Hindlimb muscle (tissue), 1 donor: Measurements from ENCODE around the gene ZBTB8B. TPM values are rescaled to one million over a fixed set of nuclear protein-coding genes. Genes with fewer than 3 reads are reported as not detected.
"Not testable (repeated sequence)": the region's sequence is repeated elsewhere in the genome, so short reads cannot be mapped to it uniquely, and the experiment has no call there.

Experiments used
- DNase-seq: peaks from one replicate; pipeline ENCODE4 v3.0.0-alpha.2; 2013
- polyA plus RNA-seq: library from polyadenylated mRNA; unstranded; fragments of 120-200 nt; gene quantifications from one replicate; pipeline ENCODE4 v1.2.1, GENCODE V29; 2013; ENCODE audit not compliant: insufficient read length

The ZBTB8B gene
- polyA plus RNA-seq = 0.14 TPM

DNA sequence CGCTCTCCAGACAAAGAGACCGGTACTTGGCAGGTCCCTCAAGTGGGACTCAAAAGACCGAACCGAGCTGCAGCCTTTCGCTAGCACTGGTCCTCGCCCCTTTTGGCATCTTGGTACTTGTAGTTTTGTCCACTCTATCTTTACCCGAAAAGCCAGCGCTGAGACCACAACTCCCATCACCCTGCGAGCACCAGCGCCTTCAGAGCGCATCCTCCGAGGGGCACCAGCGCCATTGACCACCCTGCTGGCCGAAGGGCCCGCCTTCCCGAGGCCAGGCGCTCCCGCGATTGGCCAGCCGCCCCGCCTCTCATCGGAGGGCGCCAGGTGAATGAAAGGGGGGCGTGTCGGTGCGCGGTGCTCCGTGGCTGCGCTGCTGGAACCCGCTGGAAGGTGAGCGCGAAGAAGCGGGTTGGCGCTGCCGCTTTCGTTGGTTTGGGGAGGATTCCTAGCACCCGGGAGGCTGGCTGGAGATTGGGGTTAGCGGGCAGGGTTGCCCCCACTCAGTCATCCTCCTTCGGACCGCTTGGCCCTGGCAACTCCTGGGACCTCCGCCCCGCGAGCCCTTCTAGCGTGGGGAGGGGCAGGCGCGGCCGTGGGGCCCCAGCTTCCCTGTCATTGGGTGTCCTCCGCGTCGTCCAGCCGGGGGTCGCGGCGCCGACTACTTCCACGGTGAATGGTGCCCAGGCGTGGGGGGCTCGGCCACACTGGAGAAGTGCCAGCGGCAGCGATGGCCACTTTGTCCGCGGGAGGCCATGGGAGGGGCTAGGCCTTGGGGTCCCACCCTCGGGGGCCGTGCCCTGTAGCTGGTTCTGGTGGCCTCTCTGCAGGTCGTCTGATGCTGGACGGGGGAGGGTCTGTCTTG is at the start of gene ZBTB8B:
ZBTB8B (plus strand) TSS at position 357 of the 862 bp plus-strand sequence. CDS start 5,553 bp downstream, outside the sequence.
- peak; percentile 75 for DNase-seq

DNA sequence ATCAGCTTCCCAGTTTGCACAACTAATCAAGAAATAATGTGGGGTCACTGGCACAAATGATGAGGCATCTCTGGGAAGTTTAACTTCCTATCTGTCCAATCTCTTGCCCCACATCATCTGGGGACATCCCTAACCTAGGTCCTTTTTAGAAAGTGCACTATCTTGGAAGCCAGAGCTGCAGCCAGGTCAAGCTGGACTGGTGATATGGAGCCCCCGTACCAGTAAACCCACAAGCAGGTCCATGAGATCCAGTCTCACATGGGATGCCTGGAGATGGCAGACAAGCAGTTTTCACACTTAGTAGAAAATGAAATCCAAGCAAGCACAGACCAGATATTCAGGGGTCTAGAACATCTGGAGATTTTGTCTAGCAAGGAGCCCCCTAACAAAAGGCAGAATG is 43.1 kb upstream of the ZBTB8B start:
- no peak for DNase-seq

DNA sequence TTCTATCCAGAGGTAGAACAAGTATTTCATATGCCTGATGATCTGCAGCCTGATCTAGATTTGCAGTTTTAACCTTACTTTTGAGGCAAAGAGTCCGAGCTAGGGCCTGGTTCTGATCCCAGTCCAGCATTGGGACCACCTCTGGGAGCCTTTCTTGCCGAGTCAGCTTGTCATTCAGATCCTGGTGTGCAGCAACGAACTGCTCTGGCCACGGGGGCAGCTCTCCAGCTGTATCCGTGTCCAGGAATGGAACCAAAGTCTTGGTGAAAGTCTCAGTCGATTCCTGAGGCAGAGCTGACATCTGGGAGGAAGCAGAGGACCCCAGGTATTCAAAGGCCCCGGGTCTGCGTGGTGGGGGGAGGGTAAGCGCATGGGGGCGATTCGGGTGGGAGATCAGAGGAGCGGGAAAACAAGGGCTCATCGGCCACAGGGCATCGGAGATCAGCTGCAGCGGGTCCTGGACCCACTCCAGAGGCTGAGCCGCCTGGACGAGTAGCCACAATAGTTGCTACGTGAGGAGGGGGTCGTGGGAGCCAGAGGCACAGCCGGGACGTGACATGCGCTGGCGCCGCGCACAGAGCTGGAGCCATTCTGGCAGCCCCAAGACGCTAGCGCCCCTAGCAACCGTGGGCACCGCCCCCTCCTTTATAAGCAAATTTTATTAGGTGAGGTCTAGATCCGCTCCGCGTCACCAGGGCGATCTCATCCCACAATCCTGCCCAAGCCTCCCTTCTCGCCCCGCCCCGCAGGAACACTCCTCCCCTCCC is 38.2 kb upstream of the ZBTB8B start:
- DNase-seq = peak; percentile 13

DNA sequence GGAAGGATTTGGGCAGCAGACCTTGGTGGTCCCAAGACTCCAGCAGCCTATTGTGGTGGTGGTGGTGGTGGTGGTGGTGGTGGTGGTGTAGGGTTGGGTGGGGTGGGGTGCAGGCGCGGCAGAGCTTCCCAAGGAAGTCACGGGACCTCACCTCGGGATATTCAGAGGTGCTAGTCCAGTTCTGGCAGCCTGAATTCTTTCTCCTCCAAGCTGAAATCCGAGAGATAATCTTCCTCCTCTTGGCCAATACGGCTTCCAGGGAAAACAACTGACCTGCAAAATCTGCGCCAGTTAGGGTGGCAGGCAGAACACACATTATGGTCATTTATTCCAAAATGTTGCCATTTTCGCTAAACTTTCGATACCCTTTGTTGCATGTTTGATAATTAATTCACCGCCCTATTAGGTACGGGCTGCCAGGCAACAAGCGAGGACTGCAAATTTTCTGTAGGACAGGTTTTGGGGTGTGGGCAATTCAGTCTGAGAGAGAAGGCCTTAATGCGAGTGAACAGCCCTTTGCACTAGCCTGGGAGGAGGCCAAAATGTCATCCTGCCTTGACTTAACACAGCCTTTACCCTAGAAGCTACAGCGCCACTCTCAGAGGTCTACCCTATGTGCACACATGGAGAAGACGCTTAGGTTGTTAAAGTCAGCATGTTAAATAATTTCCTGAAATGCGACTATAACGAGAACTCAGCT is 37.5 kb upstream of the ZBTB8B start:
- DNase-seq = no peak

DNA sequence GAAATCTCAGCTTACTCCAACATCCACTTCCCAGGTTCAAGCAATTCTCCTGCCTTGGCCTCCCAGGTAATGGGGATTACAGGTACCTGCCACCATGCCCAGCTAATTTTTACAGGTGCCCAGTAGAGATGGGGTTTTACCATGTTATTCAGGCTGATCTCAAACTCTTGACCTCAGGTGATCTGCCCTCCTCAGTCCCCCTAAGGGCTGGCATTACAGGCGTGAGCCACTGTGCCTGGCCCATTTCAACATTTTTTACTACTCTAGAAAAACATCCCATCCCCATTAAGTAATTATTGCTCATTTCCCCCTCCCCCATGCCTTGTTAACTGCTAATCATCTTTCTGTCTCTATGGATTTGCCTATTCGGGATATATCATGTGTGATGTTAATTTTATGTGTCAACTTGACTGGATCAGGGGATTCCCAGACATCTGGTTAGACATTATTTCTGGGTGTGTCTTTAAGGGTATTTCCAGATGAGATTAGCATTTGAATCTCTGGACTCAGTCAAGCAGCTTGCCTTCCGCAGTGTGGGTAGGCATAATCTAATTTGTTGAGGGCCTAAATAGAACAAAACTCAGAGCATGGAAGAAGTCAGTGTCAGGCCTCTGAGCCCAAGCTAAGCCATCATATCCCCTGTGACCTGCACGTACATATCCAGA is 33.0 kb upstream of the ZBTB8B start:
- no peak for DNase-seq

DNA sequence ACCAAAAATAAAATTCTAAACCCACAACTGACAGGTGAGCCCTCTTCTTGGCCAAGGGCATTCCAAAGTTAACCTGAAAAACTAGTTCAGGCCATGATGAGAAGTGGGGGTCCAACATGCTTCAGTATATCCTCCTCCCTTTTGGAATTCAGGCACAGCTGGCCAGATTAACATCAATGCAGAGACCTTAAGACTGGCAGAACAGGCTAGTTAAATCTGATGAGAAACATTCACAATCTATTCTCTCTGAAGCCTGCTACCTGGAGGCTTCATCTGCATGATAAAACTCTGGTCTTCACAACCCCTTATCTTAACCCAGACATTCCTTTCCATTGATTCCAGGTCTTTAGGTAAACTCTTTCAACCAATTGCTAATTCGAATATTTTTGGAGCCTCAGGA is 26.7 kb upstream of the ZBTB8B start:
- no peak for DNase-seq

DNA sequence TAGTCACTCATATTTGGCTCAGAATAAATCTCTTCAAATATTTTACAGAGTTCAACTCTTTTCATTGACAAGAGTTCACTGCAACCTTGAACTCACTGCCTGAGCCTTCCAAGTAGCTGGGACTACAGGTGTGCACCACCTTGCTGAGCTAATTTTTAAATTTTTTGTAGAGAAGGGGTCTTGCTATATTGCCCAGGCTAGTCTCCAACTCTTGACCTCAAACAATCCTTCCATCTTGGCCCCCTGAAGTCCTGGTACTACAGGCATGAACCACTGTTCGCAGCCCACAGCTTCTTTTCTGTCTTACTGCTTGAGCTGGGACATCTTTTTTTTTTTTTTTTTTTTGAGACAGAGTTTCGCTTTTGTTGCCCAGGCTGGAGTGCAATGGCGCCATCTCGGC is 26.1 kb upstream of the ZBTB8B start:
- not testable (repeated sequence) for DNase-seq

DNA sequence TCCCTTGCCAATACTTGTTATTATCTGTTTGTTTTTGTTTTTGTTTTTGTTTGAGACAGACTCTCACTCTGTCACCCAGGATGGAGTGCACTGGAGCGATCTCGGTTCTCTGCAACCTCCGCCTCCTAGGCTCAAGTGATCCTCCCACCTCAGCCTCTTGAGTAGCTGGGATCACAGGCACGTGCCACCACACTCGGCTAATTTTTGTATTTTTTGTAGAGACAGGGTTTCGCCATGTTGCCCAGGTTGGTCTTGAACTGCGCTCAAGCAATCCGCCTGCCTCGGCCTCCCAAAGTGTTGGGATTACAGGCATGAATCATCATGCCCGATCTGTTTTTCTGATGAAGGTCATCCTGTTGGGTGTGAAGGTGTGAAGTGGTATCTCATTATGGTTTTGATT is 23.4 kb upstream of the ZBTB8B start:
- not testable (repeated sequence) for DNase-seq

DNA sequence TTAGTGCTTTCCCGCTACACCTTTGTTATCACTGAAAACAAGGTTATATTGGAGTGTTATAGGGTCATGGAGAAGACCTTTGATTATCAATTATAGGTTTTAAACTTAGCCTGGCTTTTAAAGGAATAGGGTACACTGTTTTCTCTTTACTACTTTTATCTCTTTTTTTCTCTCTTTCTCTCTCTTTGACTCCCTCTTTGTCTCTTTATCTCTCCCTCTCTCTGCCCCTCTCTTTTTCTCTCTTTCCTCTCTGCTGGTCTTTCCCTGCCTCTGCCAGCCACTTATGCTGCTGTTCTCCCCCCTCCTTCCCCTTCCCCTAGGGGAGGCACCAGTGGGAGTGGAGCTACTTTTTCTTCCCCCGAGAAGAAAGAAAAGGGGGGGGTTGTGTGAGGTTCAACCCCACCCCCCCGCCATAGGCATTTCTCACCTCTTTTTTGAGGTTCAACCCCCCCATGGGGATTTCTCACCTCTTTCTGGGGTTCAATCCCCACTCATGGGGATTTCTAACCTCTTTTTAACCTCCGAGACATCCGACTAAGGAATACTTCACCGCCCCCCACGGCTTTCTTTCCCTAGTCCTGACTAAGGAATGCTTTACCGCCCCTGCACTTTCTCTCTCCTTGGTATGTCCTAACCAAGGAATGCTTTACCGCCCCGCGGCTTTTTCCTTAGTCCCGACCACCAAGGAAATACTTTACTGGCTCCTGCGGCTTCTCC is 17.2 kb upstream of the ZBTB8B start:
- DNase-seq = no peak

DNA sequence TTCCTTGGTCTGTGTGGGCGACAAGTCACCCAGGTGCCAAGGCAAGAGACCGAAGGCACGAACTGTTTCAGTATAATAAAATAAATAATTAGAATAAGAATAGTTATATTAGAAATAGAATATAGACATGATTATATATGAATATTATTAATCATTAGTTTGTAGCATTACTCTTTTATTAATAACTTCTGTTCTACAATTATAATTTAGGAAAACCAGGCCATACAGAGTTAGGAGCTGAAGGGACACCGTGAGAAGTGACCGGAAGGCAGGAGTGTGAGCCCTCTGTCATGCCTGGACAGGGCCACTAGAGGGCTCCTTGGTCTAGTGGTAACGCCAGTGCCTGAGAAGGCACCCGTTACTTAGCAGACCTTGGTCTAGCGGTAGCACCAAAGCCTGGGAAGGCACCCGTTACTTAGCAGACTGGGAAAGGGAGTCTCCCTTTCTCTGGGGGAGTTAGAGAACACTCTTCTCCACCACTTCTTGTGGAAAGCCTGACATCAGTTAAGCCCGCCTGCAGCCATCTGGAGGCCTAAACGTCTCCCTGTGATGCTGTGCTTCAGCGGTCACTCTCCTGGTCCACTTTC is 16.6 kb upstream of the ZBTB8B start:
- peak; percentile 32 for DNase-seq

DNA sequence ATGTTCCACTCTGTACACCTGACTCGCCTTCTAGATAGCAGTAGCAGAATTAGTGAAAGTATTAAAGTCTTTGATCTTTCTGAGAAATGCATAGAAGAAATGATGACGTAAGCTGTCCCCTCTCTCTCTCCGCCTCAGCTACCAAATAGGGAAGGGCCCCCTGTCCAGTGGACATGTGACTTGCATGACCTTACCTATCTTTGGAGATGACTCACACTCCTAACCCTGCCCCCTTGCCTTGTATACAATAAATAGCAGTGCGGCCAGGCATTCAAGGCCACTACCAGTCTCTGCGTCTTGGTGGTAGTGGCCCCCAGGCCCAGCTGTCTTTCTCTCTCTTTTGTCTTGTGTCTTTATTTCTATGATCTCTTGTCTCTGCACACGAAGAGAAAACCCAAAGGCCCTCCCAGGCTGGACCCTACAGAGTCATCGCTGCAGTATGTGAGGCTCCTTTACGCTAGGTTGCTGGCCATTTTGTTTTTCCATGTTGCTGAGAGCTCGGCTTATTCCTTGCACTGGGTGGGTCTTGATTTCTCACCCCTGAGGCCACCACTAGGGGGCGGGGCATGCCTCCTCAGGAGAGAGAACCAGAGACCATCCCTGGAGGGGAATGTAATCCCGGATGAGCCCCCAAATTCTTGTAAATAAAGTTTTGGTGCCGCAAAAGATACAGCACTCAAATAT is 16.0 kb upstream of the ZBTB8B start:
- DNase-seq = no peak

DNA sequence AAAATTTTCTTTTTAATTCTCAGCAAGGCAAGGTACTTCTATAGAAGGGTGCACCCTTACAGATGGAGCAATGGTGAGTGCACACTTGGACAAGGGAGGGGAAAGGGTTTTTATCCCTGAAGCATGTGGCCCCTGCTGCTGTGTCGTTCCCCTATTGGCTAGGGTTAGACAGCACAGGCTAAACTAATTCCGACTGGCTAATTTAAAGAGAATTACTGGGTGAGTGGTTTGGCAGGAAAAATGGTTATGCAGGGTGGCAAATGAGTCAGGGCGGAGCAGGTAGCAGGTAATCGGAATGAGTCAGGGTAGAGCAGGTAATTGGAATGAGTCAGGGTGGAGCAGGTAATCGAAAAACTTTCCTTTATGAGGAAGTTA is 15.4 kb upstream of the ZBTB8B start:
- DNase-seq = not testable (repeated sequence)

DNA sequence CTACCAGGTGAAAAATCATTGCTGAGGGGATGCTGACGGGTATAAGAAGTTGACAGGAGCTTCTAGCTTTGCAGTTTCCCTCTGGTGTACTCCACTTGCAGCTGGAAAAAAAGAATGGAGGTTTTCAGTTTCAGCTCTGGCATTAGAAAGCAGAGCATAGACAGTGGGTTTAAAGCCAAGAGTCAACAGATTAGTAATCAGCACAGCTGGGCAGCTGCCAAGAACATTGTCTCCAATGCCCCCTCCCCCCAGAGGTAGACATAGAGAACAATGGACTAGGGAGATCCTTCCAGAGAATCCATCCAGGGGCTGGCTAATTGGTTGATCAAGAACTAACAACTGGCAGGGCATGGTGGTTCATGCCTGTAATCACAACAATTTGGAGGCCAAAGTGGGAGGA is 10.1 kb upstream of the ZBTB8B start:
- DNase-seq = no peak

DNA sequence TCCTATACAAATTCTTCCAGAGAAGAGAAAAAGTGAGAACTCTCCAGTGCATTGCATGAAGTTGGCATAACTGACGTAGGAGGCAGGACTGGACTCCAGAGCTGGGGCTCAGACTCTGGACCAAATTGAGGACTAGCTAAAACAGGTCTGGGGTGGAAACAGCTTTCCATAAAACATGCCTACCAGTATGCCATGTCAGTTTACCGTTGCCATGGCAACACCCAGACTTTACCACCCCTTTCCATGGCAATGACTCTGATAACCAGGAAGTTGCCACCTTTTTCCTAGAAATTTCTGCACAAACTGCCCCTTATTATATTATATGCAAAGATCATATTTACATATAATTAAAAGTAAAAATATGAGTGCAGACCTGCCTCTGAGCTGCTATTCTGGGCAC is 8.9 kb upstream of the ZBTB8B start:
- DNase-seq = no peak

DNA sequence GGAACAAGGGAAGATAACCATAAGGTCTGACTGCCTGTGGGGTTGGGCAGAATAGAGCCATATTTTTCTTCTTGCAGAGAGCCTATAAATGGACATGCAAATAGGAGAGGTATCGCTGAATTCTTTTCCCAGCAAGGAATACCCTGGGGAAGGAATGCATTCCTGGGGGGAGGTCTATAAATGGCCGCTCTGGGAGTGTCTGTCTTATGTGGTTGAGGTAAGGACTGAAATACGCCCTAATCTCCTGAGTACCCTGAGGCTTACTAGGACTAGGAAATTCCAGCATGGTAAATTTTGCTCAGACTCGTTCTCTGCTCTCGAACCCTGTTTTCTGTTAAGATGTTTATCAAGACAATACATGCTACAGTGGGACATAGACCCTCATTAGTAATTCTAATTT is 6.1 kb upstream of the ZBTB8B start:
- not testable (repeated sequence) for DNase-seq

DNA sequence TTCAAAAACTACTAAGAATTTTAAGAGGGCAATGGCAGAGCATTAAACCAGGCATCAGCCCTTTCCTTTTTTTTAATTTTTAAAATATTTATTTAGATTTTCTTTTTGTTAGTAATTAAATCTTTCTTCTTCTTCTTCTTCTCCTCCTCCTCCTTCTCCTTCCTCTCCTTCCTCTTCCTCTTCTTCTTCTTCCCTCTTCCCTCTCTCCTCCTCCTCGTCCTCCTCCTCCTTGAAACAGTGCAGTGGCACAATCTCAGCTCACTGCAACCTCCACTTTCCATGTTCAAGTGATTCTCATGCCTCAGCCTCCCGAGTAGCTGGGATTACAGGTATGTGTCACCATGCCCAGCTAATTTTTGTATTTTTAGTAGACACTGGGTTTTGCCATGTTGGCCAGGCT is 1.9 kb upstream of the ZBTB8B start:
- not testable (repeated sequence) for DNase-seq

DNA sequence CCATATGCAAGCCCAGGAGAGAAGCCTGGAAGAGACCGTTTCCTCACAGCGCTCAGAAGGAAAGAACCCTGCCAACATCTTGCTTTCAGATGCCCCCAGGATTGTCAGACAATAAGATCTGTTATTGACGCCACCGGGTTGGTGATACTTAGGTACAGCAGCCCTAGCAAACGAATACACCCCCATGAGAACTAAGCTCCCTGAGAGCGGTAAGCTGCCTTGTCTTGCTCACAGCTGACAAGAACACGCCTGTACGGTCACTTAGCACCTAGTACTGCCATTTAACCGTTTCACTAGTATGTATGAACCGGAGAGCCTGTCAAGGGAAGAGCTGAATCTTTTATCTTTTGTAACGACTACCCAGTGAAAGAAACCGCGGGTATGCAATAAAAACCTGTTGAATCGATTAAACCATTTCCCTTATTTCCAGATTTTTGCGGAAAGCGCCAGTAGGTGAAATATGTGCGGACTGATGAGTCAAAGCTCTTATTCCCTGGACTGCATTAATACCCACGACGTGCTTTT is 619 bp upstream of the ZBTB8B start:
- DNase-seq = no peak

DNA sequence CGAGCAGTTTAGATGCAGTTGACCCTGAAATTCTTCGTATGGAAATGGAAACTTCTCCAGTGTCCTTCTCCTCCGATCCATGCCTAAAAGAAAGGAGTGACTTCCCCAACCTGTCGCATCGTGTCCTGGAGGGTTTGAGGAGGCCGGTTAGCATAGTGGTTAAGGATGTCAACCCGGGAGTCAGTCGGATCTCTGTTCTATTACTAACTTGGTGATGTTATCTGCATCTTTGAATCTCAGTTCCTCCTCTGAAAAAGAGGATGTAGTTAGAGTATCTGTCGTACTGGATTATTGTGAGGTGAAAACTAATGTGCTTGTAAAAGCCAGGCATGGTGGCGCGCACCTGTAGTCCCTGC is 684 bp downstream of the ZBTB8B start:
- DNase-seq = no peak

DNA sequence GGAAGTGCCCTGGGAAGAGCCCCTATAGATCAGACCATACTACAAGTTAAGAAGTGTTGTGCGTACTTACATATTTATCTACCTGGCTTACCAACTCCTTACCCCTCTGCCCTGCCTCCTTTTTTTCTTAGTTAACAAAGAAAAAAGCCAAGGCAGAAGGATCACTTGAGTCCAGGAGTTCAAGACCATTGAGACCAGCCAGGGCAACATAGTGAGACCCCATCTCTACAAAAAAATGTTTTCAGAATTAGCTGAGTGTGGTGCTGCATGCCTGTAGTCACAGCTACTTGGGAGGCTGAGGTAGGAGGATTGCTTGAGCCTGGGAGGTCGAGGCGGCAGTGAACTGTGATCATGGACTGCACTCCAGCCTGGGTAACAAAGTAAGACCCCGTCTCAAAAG is 1.9 kb downstream of the ZBTB8B start:
- no peak for DNase-seq

DNA sequence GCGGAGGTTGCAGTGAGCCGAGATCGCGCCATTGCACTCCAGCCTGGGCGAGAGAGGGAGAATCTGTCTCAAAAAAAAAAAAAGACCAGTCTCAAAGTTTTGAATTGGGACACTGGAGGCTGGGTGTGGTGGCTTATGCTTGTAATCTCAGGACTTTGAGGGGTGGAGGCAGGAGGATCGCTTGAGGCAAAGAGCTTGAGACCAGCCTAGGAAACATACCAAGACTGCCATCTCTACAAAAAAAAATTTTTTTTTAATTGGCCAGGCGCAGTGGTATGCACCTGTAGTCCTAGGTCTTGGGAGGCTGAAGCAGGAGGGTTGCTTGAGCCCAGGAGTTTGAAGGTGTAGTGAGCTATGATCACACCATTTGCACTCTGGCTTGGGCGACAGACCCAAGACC is 3.9 kb downstream of the ZBTB8B start:
- no peak for DNase-seq

DNA sequence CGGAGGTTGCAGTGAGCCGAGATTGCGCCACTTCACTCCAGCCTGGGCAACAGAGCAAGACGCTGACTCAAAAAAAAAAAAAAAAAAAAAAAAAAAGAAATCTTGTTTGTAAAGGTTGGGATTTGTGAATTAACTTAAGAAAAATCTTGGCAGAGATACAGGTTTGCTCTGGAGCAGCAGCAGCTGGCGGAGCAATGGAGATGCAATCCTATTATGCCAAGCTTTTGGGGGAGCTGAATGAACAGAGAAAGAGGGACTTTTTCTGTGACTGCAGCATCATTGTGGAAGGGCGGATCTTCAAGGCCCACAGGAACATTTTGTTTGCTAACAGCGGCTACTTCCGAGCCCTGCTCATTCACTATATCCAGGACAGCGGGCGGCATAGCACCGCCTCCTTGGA is 5.6 kb downstream of the ZBTB8B start:
- DNase-seq = no peak
